ENCODE data around the gene COPG1. TPM values are rescaled to one million over a fixed set of nuclear protein-coding genes. Genes with fewer than 3 reads are reported as not detected.

The COPG1 gene
- total RNA-seq, 1 donor from 2014 or later = 267 TPM

DNA sequence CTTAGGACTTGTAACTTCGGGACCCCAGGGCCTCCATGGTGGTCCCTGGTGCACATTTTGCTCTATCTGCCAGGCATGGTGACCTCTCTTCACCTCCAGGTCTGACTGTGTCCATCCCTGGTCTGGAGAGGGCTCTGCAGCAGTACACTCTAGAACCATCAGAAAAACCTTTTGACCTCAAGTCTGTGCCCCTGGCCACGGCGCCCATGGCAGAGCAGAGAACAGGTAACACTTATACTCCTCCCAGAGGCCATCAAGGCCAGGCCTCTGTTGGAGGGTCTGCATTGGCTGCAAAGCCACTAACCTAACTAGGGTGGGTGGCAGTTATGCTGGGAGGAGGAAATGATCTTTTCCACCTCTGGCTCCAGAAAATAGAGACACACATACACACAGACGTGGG, 19.0 kb downstream of the COPG1 start:
- FAIRE-seq (no peak), DNase-seq (ENCODE audit: low read depth) (no peak)
- H3K27me3 Mint-ChIP-seq (ENCODE audit: low read depth, unreplicated experiment) = no peaks in the 10 kb centered on the region
- Histone ChIP-seq H4K20me1 (ENCODE audit: insufficient read depth, low read length) (peaks cover 82% of the 10 kb centered on the region), H3K4me2 (ENCODE audit: low read length) (no peak overlapping the region), H3K9ac (ENCODE audit: low read length) (peak overlapping the region; percentile 17), H3K4me3 (ENCODE audit: insufficient read depth, low read depth, low read length) (no peak overlapping the region), H2AFZ (ENCODE audit: low read depth, low read length) (no peak overlapping the region), H3K27ac (ENCODE audit: low read depth, low read length) (peak overlapping the region; percentile 40), H3K9me3 (ENCODE audit: insufficient read depth, low read depth, low read length) (no peaks in the 10 kb centered on the region), H3K79me2 (ENCODE audit: insufficient read depth, low read length) (peaks cover 22% of the 10 kb centered on the region), H3K27me3 (ENCODE audit: insufficient read depth, low read length) (no peaks in the 10 kb centered on the region), H3K4me1 (ENCODE audit: insufficient read depth, low read length) (peaks cover 10% of the 10 kb centered on the region), H3K36me3 (ENCODE audit: insufficient read depth, low read length) (peaks cover 86% of the 10 kb centered on the region)
- H3K4me3 Mint-ChIP-seq (ENCODE audit: unreplicated experiment) = no peak overlapping the region
- no peak overlapping the region for H3K27ac Mint-ChIP-seq (ENCODE audit: unreplicated experiment)
- TF ChIP-seq EZH2 (IDR thresholded peaks at IDR 0.05; ENCODE audit: insufficient read depth, low read length) = no peak
- peaks cover 46% of the 10 kb centered on the region for H3K36me3 Mint-ChIP-seq (ENCODE audit: low read depth, unreplicated experiment)
- peaks cover 12% of the 10 kb centered on the region for H3K4me1 Mint-ChIP-seq (ENCODE audit: low read depth, unreplicated experiment)
- no peaks in the 10 kb centered on the region for H3K9me3 Mint-ChIP-seq (ENCODE audit: unreplicated experiment)

GRCh38 chr3:129271674-129272073, 22.3 kb downstream of the COPG1 start:
- no peak for DNase-seq (ENCODE audit: low read depth)
- no peak for FAIRE-seq
- H3K36me3 Mint-ChIP-seq (ENCODE audit: low read depth, unreplicated experiment) = peaks cover 39% of the 10 kb centered on the region
- Histone ChIP-seq H2AFZ (ENCODE audit: low read depth, low read length) (no peak overlapping the region), H3K36me3 (ENCODE audit: insufficient read depth, low read length) (peaks cover 90% of the 10 kb centered on the region), H3K4me1 (ENCODE audit: insufficient read depth, low read length) (peaks cover 10% of the 10 kb centered on the region), H3K4me3 (ENCODE audit: insufficient read depth, low read depth, low read length) (no peak overlapping the region), H3K79me2 (ENCODE audit: insufficient read depth, low read length) (peaks cover 10% of the 10 kb centered on the region), H3K27ac (ENCODE audit: low read depth, low read length) (no peak overlapping the region), H3K9ac (ENCODE audit: low read length) (no peak overlapping the region), H3K27me3 (ENCODE audit: insufficient read depth, low read length) (no peaks in the 10 kb centered on the region), H4K20me1 (ENCODE audit: insufficient read depth, low read length) (peaks cover 82% of the 10 kb centered on the region), H3K9me3 (ENCODE audit: insufficient read depth, low read depth, low read length) (no peaks in the 10 kb centered on the region), H3K4me2 (ENCODE audit: low read length) (no peak overlapping the region)
- peaks cover 10% of the 10 kb centered on the region for H3K4me1 Mint-ChIP-seq (ENCODE audit: low read depth, unreplicated experiment)
- no peak overlapping the region for H3K4me3 Mint-ChIP-seq (ENCODE audit: unreplicated experiment)
- H3K9me3 Mint-ChIP-seq (ENCODE audit: unreplicated experiment) = no peaks in the 10 kb centered on the region
- H3K27ac Mint-ChIP-seq (ENCODE audit: unreplicated experiment) = no peak overlapping the region
- H3K27me3 Mint-ChIP-seq (ENCODE audit: low read depth, unreplicated experiment) = no peaks in the 10 kb centered on the region
- no peak for TF ChIP-seq CTCF (IDR thresholded peaks at IDR 0.05; ENCODE audit: insufficient read depth, low read depth, low read length)

GRCh38 chr3:129276385-129276784, 27.0 kb downstream of the COPG1 start:
- Histone ChIP-seq H3K4me1 (ENCODE audit: insufficient read depth, low read length) (peaks cover 4% of the 10 kb centered on the region), H3K9me3 (ENCODE audit: insufficient read depth, low read depth, low read length) (no peaks in the 10 kb centered on the region), H3K27me3 (ENCODE audit: insufficient read depth, low read length) (no peaks in the 10 kb centered on the region), H3K27ac (ENCODE audit: low read depth, low read length) (no peak overlapping the region), H2AFZ (ENCODE audit: low read depth, low read length) (no peak overlapping the region), H3K36me3 (ENCODE audit: insufficient read depth, low read length) (peaks cover 58% of the 10 kb centered on the region), H3K9ac (ENCODE audit: low read length) (no peak overlapping the region), H4K20me1 (ENCODE audit: insufficient read depth, low read length) (peaks cover 56% of the 10 kb centered on the region), H3K4me3 (ENCODE audit: insufficient read depth, low read depth, low read length) (no peak overlapping the region), H3K4me2 (ENCODE audit: low read length) (no peak overlapping the region), H3K79me2 (ENCODE audit: insufficient read depth, low read length) (peaks cover 17% of the 10 kb centered on the region)
- Mint-ChIP-seq H3K4me3 (ENCODE audit: unreplicated experiment) (no peak overlapping the region), H3K4me1 (ENCODE audit: low read depth, unreplicated experiment) (peaks cover 3% of the 10 kb centered on the region), H3K27me3 (ENCODE audit: low read depth, unreplicated experiment) (no peaks in the 10 kb centered on the region), H3K9me3 (ENCODE audit: unreplicated experiment) (no peaks in the 10 kb centered on the region), H3K27ac (ENCODE audit: unreplicated experiment) (no peak overlapping the region), H3K36me3 (ENCODE audit: low read depth, unreplicated experiment) (peaks cover 20% of the 10 kb centered on the region)
- TF ChIP-seq EZH2 (IDR thresholded peaks at IDR 0.05; ENCODE audit: insufficient read depth, low read length) (no peak), CTCF (IDR thresholded peaks at IDR 0.05; ENCODE audit: insufficient read depth, low read depth, low read length) (no peak)
- DNase-seq (ENCODE audit: low read depth) (no peak), FAIRE-seq (no peak)

Data from astrocyte (in vitro differentiated cells and primary cell).